Nephron progenitor cell (in vitro differentiated cells): ENCODE data around the gene GATAD2A.
A peak's percentile ranks its signal among the peaks of the same experiment; 100 is the strongest.

Experiments
- DNase-seq: peaks from one replicate; pipeline ENCODE4 v3.0.0; 2021
- H3K27ac Mint-ChIP-seq: 2 replicates; pipeline ENCODE4 v1.8.0; 2021; ENCODE audit warnings: mild to moderate bottlenecking, moderate library complexity, mixed read lengths
- H3K27me3 Mint-ChIP-seq: 2 replicates; pipeline ENCODE4 v1.8.0; 2021; ENCODE audit warnings: mild to moderate bottlenecking, low read depth, mixed read lengths; ENCODE audit not compliant: poor library complexity
- H3K36me3 Mint-ChIP-seq: 2 replicates; pipeline ENCODE4 v1.8.0; 2021; ENCODE audit warnings: low read depth, mixed read lengths
- H3K4me1 Mint-ChIP-seq: 2 replicates; pipeline ENCODE4 v1.8.0; 2021; ENCODE audit warnings: mixed read lengths
- H3K4me3 Mint-ChIP-seq: 2 replicates; pipeline ENCODE4 v1.8.0; 2021; ENCODE audit warnings: mild to moderate bottlenecking, moderate library complexity, mixed read lengths
- H3K9me3 Mint-ChIP-seq: 2 replicates; pipeline ENCODE4 v1.8.0; 2021; ENCODE audit warnings: mild to moderate bottlenecking, moderate library complexity, mixed read lengths
- TF ChIP-seq, protein P1 (sequence below): fragments of 200-600 bp; sonication (generic); IDR thresholded peaks from 2 replicates; pipeline ENCODE4 v1.5.0; 2021; ENCODE audit warnings: antibody characterized with exemption

Gene GATAD2A

DNA sequence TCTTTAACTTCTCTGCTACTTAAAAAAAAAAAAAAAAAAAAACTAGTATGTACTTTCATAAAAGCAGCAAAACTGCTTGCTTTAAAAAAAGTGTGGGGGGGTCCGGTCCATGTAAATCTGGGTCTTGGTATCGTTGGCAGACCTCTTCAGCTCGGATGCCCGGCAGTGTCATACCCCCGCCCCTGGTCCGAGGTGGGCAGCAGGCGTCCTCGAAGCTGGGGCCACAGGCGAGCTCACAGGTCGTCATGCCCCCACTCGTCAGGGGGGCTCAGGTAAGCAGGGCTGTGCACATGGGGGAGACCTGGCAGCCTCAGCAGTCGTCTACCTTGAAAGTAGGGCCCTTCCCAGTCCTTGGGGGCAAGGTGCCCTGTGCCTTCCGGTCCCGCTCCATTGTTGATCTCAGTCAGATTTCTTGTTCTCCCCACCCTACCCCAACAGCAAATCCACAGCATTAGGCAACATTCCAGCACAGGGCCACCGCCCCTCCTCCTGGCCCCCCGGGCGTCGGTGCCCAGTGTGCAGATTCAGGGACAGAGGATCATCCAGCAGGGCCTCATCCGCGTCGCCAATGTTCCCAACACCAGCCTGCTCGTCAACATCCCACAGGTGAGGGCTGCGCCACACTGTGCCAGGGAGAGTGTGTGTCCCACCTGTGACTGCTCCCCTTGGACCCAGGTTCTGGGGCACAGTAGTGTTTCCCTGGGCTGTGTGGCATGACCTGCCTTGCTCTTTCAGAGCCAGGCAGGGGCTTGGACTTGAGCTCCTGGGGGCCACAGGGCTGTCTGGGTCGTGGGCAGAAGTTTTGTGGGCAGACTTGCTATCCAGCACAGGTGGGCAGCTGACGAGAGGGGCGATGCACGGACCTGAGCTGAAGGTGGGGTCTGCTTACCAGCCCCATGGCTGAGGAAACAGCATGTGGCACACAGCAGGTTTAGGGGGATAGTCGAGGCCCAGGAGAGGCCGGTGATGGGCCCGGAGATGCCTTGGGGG is 90.4 kb downstream of the GATAD2A start:
- Mint-ChIP-seq H3K4me1 (no peaks in the 10 kb centered on the region), H3K27me3 (peaks cover 2% of the 10 kb centered on the region), H3K27ac (no peak overlapping the region), H3K4me3 (no peak overlapping the region), H3K9me3 (no peaks in the 10 kb centered on the region), H3K36me3 (peaks cover 17% of the 10 kb centered on the region)
- TF ChIP-seq, protein P1, sequence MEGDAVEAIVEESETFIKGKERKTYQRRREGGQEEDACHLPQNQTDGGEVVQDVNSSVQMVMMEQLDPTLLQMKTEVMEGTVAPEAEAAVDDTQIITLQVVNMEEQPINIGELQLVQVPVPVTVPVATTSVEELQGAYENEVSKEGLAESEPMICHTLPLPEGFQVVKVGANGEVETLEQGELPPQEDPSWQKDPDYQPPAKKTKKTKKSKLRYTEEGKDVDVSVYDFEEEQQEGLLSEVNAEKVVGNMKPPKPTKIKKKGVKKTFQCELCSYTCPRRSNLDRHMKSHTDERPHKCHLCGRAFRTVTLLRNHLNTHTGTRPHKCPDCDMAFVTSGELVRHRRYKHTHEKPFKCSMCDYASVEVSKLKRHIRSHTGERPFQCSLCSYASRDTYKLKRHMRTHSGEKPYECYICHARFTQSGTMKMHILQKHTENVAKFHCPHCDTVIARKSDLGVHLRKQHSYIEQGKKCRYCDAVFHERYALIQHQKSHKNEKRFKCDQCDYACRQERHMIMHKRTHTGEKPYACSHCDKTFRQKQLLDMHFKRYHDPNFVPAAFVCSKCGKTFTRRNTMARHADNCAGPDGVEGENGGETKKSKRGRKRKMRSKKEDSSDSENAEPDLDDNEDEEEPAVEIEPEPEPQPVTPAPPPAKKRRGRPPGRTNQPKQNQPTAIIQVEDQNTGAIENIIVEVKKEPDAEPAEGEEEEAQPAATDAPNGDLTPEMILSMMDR = no peak
- no peak for DNase-seq

DNA sequence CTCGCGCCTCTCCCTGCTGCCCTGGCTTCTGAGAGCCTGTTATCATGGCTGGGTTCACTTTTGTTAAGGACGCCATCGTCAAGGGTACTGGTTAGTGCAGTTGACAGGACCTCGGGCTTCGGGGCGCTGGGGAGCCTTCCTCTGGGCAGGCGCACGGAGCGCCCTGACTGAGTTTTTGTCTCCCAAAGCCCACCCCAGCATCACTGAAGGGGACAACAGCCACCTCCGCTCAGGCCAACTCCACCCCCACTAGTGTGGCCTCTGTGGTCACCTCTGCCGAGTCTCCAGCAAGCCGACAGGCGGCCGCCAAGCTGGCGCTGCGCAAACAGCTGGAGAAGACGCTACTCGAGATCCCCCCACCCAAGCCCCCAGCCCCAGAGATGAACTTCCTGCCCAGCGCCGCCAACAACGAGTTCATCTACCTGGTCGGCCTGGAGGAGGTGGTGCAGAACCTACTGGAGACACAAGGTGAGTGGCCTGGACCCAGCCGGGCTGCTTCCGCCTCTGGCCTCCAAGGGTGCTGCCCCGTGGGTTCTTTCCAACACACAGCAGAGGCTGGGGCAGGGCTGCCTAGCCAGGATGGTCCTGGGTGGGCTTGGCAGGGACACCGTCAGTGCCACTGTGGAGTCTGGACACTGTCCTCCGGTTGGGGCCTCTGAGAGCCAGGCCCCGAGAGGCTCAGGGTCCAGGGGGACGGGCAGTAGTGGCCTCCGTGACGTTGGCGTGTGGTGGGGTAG is 92.9 kb downstream of the GATAD2A start:
- H3K36me3 Mint-ChIP-seq = peaks cover 39% of the 10 kb centered on the region
- peak overlapping the region; percentile 91 for H3K27ac Mint-ChIP-seq
- TF ChIP-seq, protein P1 = no peak
- no peak overlapping the region for H3K4me3 Mint-ChIP-seq
- H3K27me3 Mint-ChIP-seq = peaks cover 2% of the 10 kb centered on the region
- no peaks in the 10 kb centered on the region for H3K4me1 Mint-ChIP-seq
- no peak for DNase-seq
- H3K9me3 Mint-ChIP-seq = no peaks in the 10 kb centered on the region

DNA sequence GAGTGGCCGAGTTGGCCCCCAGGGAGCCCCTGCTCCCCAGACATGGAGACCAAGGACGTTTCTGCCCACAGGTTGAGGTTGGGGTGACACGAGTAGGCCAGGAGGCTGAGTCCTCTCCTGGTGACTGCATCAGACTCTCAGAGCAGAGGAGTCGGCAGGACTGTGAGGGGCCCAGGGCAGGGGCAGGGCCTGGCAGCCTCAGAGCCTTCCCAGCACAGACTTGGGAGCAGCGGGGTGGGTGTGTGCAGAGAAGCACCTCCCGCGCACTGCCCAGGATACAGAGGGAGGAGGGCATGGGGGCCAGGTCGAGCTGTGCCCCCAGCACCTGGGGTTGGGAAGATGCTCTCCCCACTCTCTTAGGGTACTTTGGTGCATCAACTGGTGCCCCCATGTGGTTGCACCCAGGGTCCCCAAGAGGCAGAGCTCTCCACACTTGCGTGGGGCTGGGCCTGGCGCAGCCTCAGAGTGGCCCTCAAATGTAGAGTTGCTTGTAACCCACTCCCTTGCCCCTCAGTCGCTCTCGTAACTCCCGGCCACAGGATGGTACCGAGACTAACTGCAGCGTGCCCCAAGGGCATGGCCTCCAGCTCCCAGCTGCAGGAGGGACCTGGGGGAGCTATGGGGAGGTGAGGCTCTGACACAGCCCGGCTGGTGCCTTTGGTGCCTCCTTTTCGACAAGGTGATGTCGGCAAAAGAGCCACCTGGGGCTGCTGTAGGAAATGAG is 94.0 kb downstream of the GATAD2A start:
- TF ChIP-seq, protein P1 = no peak
- Mint-ChIP-seq H3K36me3 (peaks cover 49% of the 10 kb centered on the region), H3K27me3 (peaks cover 2% of the 10 kb centered on the region), H3K4me1 (no peaks in the 10 kb centered on the region), H3K27ac (peak overlapping the region; percentile 91), H3K4me3 (no peak overlapping the region), H3K9me3 (no peaks in the 10 kb centered on the region)
- DNase-seq = no peak

DNA sequence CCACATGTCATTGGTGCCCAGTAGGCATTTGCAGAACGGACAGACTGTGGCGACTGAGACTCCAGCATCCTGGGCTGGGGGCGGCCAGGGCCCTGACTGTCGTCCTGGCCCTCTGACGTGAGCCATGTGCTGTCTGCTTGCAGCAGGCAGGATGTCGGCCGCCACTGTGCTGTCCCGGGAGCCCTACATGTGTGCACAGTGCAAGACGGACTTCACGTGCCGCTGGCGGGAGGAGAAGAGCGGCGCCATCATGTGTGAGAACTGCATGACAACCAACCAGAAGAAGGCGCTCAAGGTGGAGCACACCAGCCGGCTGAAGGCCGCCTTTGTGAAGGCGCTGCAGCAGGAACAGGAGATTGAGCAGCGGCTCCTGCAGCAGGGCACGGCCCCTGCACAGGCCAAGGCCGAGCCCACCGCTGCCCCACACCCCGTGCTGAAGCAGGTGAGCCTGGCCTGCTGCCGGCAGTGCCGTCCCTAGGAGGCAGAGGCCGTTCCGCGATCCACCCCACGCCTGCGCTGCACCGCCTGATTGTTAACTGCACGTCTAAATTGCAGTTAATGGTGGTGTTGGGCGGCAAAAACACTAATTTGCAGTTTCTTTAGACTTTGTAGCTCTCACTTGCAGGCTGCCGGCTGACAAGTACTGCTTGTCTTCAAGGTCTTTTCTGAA is 95.6 kb downstream of the GATAD2A start:
- TF ChIP-seq, protein P1 = no peak
- Mint-ChIP-seq H3K4me3 (no peak overlapping the region), H3K27ac (no peak overlapping the region), H3K4me1 (peaks cover 2% of the 10 kb centered on the region), H3K9me3 (no peaks in the 10 kb centered on the region), H3K36me3 (peaks cover 50% of the 10 kb centered on the region), H3K27me3 (peaks cover 2% of the 10 kb centered on the region)
- DNase-seq = no peak

DNA sequence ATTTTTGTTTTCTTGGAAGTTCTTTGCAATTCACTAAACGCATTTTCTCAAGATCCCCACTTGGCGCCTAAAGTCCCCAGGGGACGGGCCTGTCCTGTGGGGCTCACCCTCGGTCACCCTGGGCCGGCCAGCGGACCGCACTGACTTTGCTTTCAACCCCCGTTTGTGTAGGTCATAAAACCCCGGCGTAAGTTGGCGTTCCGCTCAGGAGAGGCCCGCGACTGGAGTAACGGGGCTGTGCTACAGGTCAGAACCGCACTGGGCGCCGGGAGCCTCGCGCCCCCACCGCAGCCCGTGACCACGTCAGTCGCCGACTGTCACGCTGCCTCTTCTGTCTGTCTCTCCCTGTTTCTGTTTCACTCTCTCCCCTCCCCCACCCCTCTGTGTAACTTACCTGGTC is 96.3 kb downstream of the GATAD2A start:
- TF ChIP-seq, protein P1 = no peak
- peaks cover under 1% of the 10 kb centered on the region for H3K27me3 Mint-ChIP-seq
- no peak overlapping the region for H3K4me3 Mint-ChIP-seq
- H3K4me1 Mint-ChIP-seq = peaks cover 8% of the 10 kb centered on the region
- no peaks in the 10 kb centered on the region for H3K9me3 Mint-ChIP-seq
- peak overlapping the region; percentile 79 for H3K27ac Mint-ChIP-seq
- no peak for DNase-seq
- peaks cover 53% of the 10 kb centered on the region for H3K36me3 Mint-ChIP-seq
